Right lobe of liver (tissue), 4 donors: ENCODE measurements around the gene ABCC2.

Experiments used
- CTCF ChIP-seq, 4 donors: fragments of 200-600 bp in 3 of 4; fragments of 450-650 bp in 1 of 4; IDR thresholded peaks; one replicate each; pipeline versions ENCODE4 v1.5.1 to v1.8.0; 2016 to 2022; ENCODE audit warnings: antibody characterized with exemption in 4 of 4, mild to moderate bottlenecking in 2 of 4
- POLR2A ChIP-seq: fragments of 450-650 bp; IDR thresholded peaks from one replicate; pipeline ENCODE4 v1.6.1; 2017; ENCODE audit warnings: antibody characterized with exemption, mild to moderate bottlenecking
- donor health status: DM: no; HTN: no; CAD: no.
- donor health status: DM: no; HTN: no; CAD: no.
- donor health status: DM: no; HTN: yes; CAD: no.

- TF ChIP-seq CTCF (IDR thresholded peaks at IDR 0.05) = no peak
- TF ChIP-seq POLR2A = no peak
Measured at GRCh38 chr10:99860466-99860865, 78.0 kb downstream of the ABCC2 start.
